H1 (cell line): ENCODE data around the gene RPS18. TPM values are rescaled to one million over a fixed set of nuclear protein-coding genes. Genes with fewer than 3 reads are reported as not detected.

Experiments used
- CTCF ChIA-PET: fragments of 300-600 bp; sonication (Branson Sonifier 250); formaldehyde crosslinking; loops from one replicate; lab custom pipeline; 2021; ENCODE audit not compliant: partially characterized antibody; lab: Charles Lee
- POLR2A ChIA-PET: fragments of 300-600 bp; sonication (Branson Sonifier 250); formaldehyde crosslinking; loops from one replicate; lab custom pipeline; 2021; ENCODE audit warnings: inconsistent platforms; ENCODE audit not compliant: partially characterized antibody; lab: Charles Lee
- DNase-seq, 2 experiments: peaks; one replicate each; pipeline versions ENCODE4 v3.0.0 to v3.0.0-alpha.2; 2010 to 2022; ENCODE audit warnings: low spot score in 2 of 2, low read depth in 1 of 2, mixed read lengths in 1 of 2
- FAIRE-seq: peaks from 2 replicates; lab custom pipeline; 2011; peaks lifted over from hg19 to GRCh38; lab: Jason Lieb, UNC
- H2AFZ ChIP-seq: 2 replicates; pipeline ENCODE4 v1.8.1; 2012; ENCODE audit warnings: low read length, inconsistent platforms
- H2AK5ac ChIP-seq: 2 replicates; pipeline ENCODE4 v1.6.1; 2013; ENCODE audit warnings: low read depth, low read length
- H2BK120ac ChIP-seq: replicated peaks from 2 replicates; pipeline ENCODE3; 2013; ENCODE audit warnings: low read depth, low read length, inconsistent platforms
- H2BK12ac ChIP-seq: 2 replicates; pipeline ENCODE4 v1.6.1; 2013; ENCODE audit warnings: low read depth, low read length
- H2BK15ac ChIP-seq: 2 replicates; pipeline ENCODE4 v1.6.1; 2013; ENCODE audit warnings: low read length
- H2BK20ac ChIP-seq: 2 replicates; pipeline ENCODE4 v1.6.1; 2013; ENCODE audit warnings: low read length
- H2BK5ac ChIP-seq: 2 replicates; pipeline ENCODE4 v1.6.1; 2013; ENCODE audit warnings: low read depth, low read length
- H3K14ac ChIP-seq: 2 replicates; pipeline ENCODE4 v1.6.1; 2013; ENCODE audit warnings: inconsistent platforms; ENCODE audit not compliant: insufficient read length
- H3K18ac ChIP-seq: 2 replicates; pipeline ENCODE4 v1.6.1; 2013; ENCODE audit warnings: low read length; ENCODE audit errors: extremely low read depth
- H3K23ac ChIP-seq: 2 replicates; pipeline ENCODE4 v1.6.1; 2013; ENCODE audit warnings: inconsistent platforms; ENCODE audit not compliant: insufficient read length
- H3K23me2 ChIP-seq: 2 replicates; pipeline ENCODE4 v1.6.1; 2013; ENCODE audit warnings: low read depth, low read length
- H3K27ac ChIP-seq: 2 replicates; pipeline ENCODE4 v1.6.1; 2011; ENCODE audit warnings: low read depth, low read length, inconsistent platforms
- H3K27me3 ChIP-seq, 4 experiments: replicated peaks in 1 of 4; 1 replicate in 1 of 4; 2 replicates in 3 of 4; pipeline versions ENCODE4 v1.6.1 to v1.8.1; 2011 to 2013; ENCODE audit warnings: low read length in 3 of 4, mild to moderate bottlenecking in 3 of 4, inconsistent platforms in 2 of 4, mixed read lengths in 2 of 4, moderate library complexity in 1 of 4; ENCODE audit not compliant: control insufficient read depth in 3 of 4, insufficient read depth in 3 of 4; ENCODE audit errors: extremely low read depth in 1 of 4
- H3K36me3 ChIP-seq, 4 experiments: 2 replicates each; pipeline versions ENCODE4 v1.6.1 to v1.8.1; 2011 to 2013; ENCODE audit warnings: mild to moderate bottlenecking in 4 of 4, low read length in 3 of 4, moderate library complexity in 2 of 4, control low read depth in 1 of 4, inconsistent platforms in 1 of 4; ENCODE audit not compliant: insufficient read depth in 4 of 4, control insufficient read depth in 2 of 4
- H3K4ac ChIP-seq: replicated peaks from 2 replicates; pipeline ENCODE3; 2013; ENCODE audit warnings: low read length, low read depth, mixed read lengths, inconsistent platforms; ENCODE audit not compliant: insufficient read length
- H3K4me1 ChIP-seq, 4 experiments: replicated peaks in 1 of 4; 1 replicate in 1 of 4; 2 replicates in 3 of 4; pipeline versions ENCODE4 v1.6.1 to v1.8.1; 2011 to 2013; ENCODE audit warnings: low read length in 3 of 4, inconsistent platforms in 2 of 4, mixed read lengths in 1 of 4; ENCODE audit not compliant: insufficient read depth in 4 of 4, control insufficient read depth in 3 of 4
- H3K4me2 ChIP-seq, 2 experiments: 2 replicates each; pipeline versions ENCODE4 v1.6.1 to v1.8.1; 2011 to 2013; ENCODE audit warnings: low read depth in 2 of 2, low read length in 2 of 2, control low read depth in 1 of 2, inconsistent platforms in 1 of 2, mild to moderate bottlenecking in 1 of 2; ENCODE audit not compliant: insufficient read depth in 1 of 2
- H3K4me3 ChIP-seq, 4 experiments: fragments of 200-600, 300-600 bp in 1 of 4; sonication (generic), shearing (Covaris generic), sonication (Bioruptor Twin) in 1 of 4; 2 replicates each; pipeline versions ENCODE4 v1.5.1 to v1.8.1; 2011 to 2016; ENCODE audit warnings: low read length in 4 of 4, low read depth in 3 of 4, control low read depth in 2 of 4, inconsistent platforms in 2 of 4, mild to moderate bottlenecking in 2 of 4, mixed read lengths in 1 of 4, moderate library complexity in 1 of 4; ENCODE audit not compliant: insufficient read depth in 2 of 4; ENCODE audit errors: extremely low read depth in 1 of 4
- H3K56ac ChIP-seq: replicated peaks from 2 replicates; pipeline ENCODE3; 2013; ENCODE audit warnings: low read depth, mild to moderate bottlenecking, mixed read lengths, low read length, inconsistent platforms; ENCODE audit not compliant: insufficient read length
- H3K79me1 ChIP-seq: 2 replicates; pipeline ENCODE4 v1.6.1; 2013; ENCODE audit warnings: low read depth, low read length, control low read depth
- H3K79me2 ChIP-seq, 2 experiments: 2 replicates each; pipeline versions ENCODE4 v1.6.1 to v1.8.1; 2012 to 2013; ENCODE audit warnings: low read length in 2 of 2, mild to moderate bottlenecking in 2 of 2, inconsistent platforms in 1 of 2; ENCODE audit not compliant: insufficient read depth in 2 of 2, control insufficient read depth in 1 of 2
- H3K9ac ChIP-seq, 4 experiments: replicated peaks in 1 of 4; 1 replicate in 1 of 4; 2 replicates in 3 of 4; pipeline versions ENCODE4 v1.6.1 to v1.8.1; 2011 to 2013; ENCODE audit warnings: low read depth in 3 of 4, low read length in 3 of 4, control low read depth in 2 of 4, mild to moderate bottlenecking in 2 of 4, moderate library complexity in 2 of 4, inconsistent platforms in 1 of 4; ENCODE audit errors: extremely low read depth in 1 of 4
- H3K9me3 ChIP-seq, 2 experiments: 2 replicates each; pipeline versions ENCODE4 v1.6.1 to v1.8.1; 2012 to 2013; ENCODE audit warnings: mild to moderate bottlenecking in 2 of 2, moderate library complexity in 2 of 2, control low read depth in 1 of 2, inconsistent platforms in 1 of 2, low read depth in 1 of 2, low read length in 1 of 2, mixed read lengths in 1 of 2; ENCODE audit not compliant: insufficient read depth in 2 of 2
- H4K20me1 ChIP-seq, 2 experiments: replicated peaks in 1 of 2; 2 replicates each; pipeline versions ENCODE3 to v1.8.1; 2011 to 2013; ENCODE audit warnings: inconsistent platforms in 2 of 2, low read length in 2 of 2, mild to moderate bottlenecking in 1 of 2; ENCODE audit not compliant: insufficient read depth in 2 of 2, control insufficient read depth in 1 of 2
- H4K5ac ChIP-seq: 2 replicates; pipeline ENCODE4 v1.6.1; 2013; ENCODE audit warnings: low read length, low read depth, mixed read lengths, inconsistent platforms; ENCODE audit not compliant: insufficient read length
- H4K8ac ChIP-seq: 2 replicates; pipeline ENCODE4 v1.8.0; 2013; ENCODE audit warnings: mild to moderate bottlenecking, moderate library complexity, low read length, inconsistent platforms; ENCODE audit not compliant: insufficient read depth; ENCODE audit errors: extremely low read depth
- H4K91ac ChIP-seq: replicated peaks from 2 replicates; pipeline ENCODE3; 2013; ENCODE audit warnings: low read length, mixed read lengths, inconsistent platforms; ENCODE audit not compliant: insufficient read length
- CHD2 ChIP-seq: IDR thresholded peaks from 2 replicates; pipeline ENCODE4 v1.6.1; 2012; ENCODE audit warnings: low read length, improper control_type of control experiment
- HDAC6 ChIP-seq: IDR thresholded peaks from one replicate; pipeline ENCODE4 v1.7.1; 2012; ENCODE audit warnings: low read depth, mild to moderate bottlenecking, inconsistent platforms, low read length, moderate library complexity
- RNF2 ChIP-seq: fragments of 200-900, 300-1000 bp; sonication (generic); IDR thresholded peaks from 2 replicates; pipeline ENCODE4 v1.7.1; 2016; ENCODE audit warnings: borderline replicate concordance, low read depth, mild to moderate bottlenecking, antibody characterized with exemption, low read length; ENCODE audit not compliant: poor library complexity, severe bottlenecking; ENCODE audit errors: missing control alignments
- SIX5 ChIP-seq: IDR thresholded peaks from 2 replicates; pipeline ENCODE4 v1.6.1; 2011; ENCODE audit warnings: mild to moderate bottlenecking, low read depth, low read length
- TAF1 ChIP-seq: IDR thresholded peaks from 2 replicates; pipeline ENCODE4 v1.6.1; 2011; ENCODE audit warnings: mild to moderate bottlenecking, low read depth, low read length
- WGBS, 2 experiments: shearing (Covaris generic) in 1 of 2; methylation state at CpG; one replicate each; pipeline versions ENCODE4 v1.1.6 to v1.1.7; 2013 to 2015; ENCODE audit warnings: low lambda C conversion rate in 2 of 2, mixed read lengths in 2 of 2, inconsistent platforms in 1 of 2, low coverage in 1 of 2, missing lambda C conversion rate in 1 of 2; ENCODE audit not compliant: insufficient replicate concordance in 2 of 2, insufficient coverage in 1 of 2, insufficient read length in 1 of 2; ENCODE audit errors: extremely low coverage in 1 of 2, missing lambda C conversion rate in 1 of 2; 5-methylcytosine and 5-hydroxymethylcytosine counted together
- polyA plus RNA-seq, 7 experiments: library from polyadenylated mRNA; depleted of rRNA in 3 of 7; stranded (reverse) in 5 of 7; unstranded in 2 of 7; fragments of >200 nt in 5 of 7; fragments of 200-250 nt in 2 of 7; gene quantifications; 1 replicate in 5 of 7; 2 replicates in 1 of 7; 4 replicates in 1 of 7; pipeline versions ENCODE4 v1.2.1 to v1.2.3, GENCODE V29; 2011 to 2013; ENCODE audit warnings: missing spikeins in 2 of 7, mixed read lengths in 2 of 7
- total RNA-seq: library from RNA; stranded (reverse); fragmentation: NEBNext Ultra II Directional; extraction: Animal tissue kit (Norgen Biotek cat#: 25700); gene quantifications from 2 replicates; pipeline ENCODE4 v1.2.1, GENCODE V29; 2021
- TF ChIP-seq, protein P1 (sequence below), 3 experiments: IDR thresholded peaks; 1 replicate in 2 of 3; 2 replicates in 1 of 3; pipeline versions ENCODE4 v1.5.1 to v1.6.1; 2011; ENCODE audit warnings: low read length in 3 of 3, mild to moderate bottlenecking in 3 of 3, inconsistent platforms in 2 of 3, low read depth in 1 of 3, moderate library complexity in 1 of 3; ENCODE audit not compliant: insufficient read depth in 1 of 3; ENCODE audit errors: control extremely low read depth in 1 of 3

The RPS18 gene
- total and polyA plus RNA-seq, 2 of the 8 experiments (the other 6 are each of a cell fraction or from before 2014, with no cell fraction given) = 2,796 to 7,099 TPM

GRCh38 chr6:33243476-33243875 is 28.4 kb upstream of the RPS18 start:
- no peaks in the 10 kb centered on the region for H3K9me3 ChIP-seq
- no peak overlapping the region for H4K8ac ChIP-seq
- H4K20me1 ChIP-seq = no peaks in the 10 kb centered on the region
- H3K79me2 ChIP-seq = no peaks in the 10 kb centered on the region
- H2BK5ac ChIP-seq = no peak overlapping the region
- H2BK20ac ChIP-seq = no peak overlapping the region
- H3K23ac ChIP-seq = no peak overlapping the region
- 63% methylated on average over 1 of the region's 1 CpG; no CpG with 5 or more reads in 1 of the 2 experiments for WGBS, 2 experiments
- H3K36me3 ChIP-seq = no peaks in the 10 kb centered on the region
- no peak overlapping the region for H3K4ac ChIP-seq
- no peak overlapping the region for H2BK12ac ChIP-seq
- no peak for TF ChIP-seq HDAC6
- no peak for TF ChIP-seq RNF2
- TF ChIP-seq, protein P1, sequence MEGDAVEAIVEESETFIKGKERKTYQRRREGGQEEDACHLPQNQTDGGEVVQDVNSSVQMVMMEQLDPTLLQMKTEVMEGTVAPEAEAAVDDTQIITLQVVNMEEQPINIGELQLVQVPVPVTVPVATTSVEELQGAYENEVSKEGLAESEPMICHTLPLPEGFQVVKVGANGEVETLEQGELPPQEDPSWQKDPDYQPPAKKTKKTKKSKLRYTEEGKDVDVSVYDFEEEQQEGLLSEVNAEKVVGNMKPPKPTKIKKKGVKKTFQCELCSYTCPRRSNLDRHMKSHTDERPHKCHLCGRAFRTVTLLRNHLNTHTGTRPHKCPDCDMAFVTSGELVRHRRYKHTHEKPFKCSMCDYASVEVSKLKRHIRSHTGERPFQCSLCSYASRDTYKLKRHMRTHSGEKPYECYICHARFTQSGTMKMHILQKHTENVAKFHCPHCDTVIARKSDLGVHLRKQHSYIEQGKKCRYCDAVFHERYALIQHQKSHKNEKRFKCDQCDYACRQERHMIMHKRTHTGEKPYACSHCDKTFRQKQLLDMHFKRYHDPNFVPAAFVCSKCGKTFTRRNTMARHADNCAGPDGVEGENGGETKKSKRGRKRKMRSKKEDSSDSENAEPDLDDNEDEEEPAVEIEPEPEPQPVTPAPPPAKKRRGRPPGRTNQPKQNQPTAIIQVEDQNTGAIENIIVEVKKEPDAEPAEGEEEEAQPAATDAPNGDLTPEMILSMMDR (IDR thresholded peaks at IDR 0.05; ENCODE audit: control extremely low read depth in 1 of 3, insufficient read depth in 1 of 3, low read depth in 1 of 3, low read length in 3 of 3) = no peak
- no peak for TF ChIP-seq CHD2
- no peak for TF ChIP-seq TAF1
- TF ChIP-seq SIX5 = no peak
- H3K27me3 ChIP-seq = peaks cover 0 to 20% (median 9%) of the 10 kb centered on the region in 4 experiments; a peak in 6 of 7 replicates
- CTCF ChIA-PET = interaction anchor here (0.7 kb wide), 1 partner anchor 93 kb away, joined by 3 read pairs; no protein-coding TSS in a partner anchor
- H3K4me3 ChIP-seq = no peak overlapping the region
- H4K91ac ChIP-seq = no peak overlapping the region
- H2AK5ac ChIP-seq = no peak overlapping the region
- no peaks in the 10 kb centered on the region for H3K79me1 ChIP-seq
- POLR2A ChIA-PET = no interaction called here
- no peak overlapping the region for H3K4me2 ChIP-seq
- no peaks in the 10 kb centered on the region; the same call in 1 of the 2 replicates for H3K23me2 ChIP-seq
- no peak overlapping the region for H3K56ac ChIP-seq
- DNase-seq (no peak), FAIRE-seq (no peak)
- no peak overlapping the region for H3K14ac ChIP-seq
- H3K9ac ChIP-seq = no peak overlapping the region
- no peak overlapping the region for H3K18ac ChIP-seq
- no peak overlapping the region for H3K27ac ChIP-seq
- no peak overlapping the region for H2BK120ac ChIP-seq
- no peak overlapping the region for H2AFZ ChIP-seq
- no peak overlapping the region for H4K5ac ChIP-seq
- no peak overlapping the region for H2BK15ac ChIP-seq
- peaks cover 0 to 5% (median under 1%) of the 10 kb centered on the region in 4 experiments; a peak in 4 of 7 replicates for H3K4me1 ChIP-seq
